ENCODE measurements around the gene RNASE12. TPM values are rescaled to one million over a fixed set of nuclear protein-coding genes. Genes with fewer than 3 reads are reported as not detected.
"Not testable (repeated sequence)": the region's sequence is repeated elsewhere in the genome, so short reads cannot be mapped to it uniquely, and the experiment has no call there.

RNASE12 gene
- total RNA-seq, 2 donors from 2014 or later: not detected

DNA sequence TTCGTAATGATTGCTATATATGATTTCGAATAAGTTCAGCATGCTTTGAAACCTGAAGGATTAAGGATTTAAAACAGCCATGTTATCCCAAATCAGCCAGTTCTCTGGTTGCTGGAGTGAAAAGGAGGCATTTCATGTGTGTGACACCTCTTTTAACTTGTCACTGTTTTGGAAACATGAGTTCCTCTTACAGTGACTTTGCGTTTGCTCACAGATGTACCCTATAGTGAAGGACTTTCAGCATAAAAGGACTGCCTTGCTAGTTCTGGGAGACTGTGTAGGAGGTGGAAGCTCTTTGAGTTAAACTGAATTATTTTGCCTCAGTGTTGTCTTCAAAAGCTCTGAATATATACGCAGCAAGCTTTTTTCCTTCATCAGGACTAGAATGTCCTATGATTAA, 10.9 kb downstream of the RNASE12 start:
- intact Hi-C loops (cut with DNase I): no loop called here

DNA sequence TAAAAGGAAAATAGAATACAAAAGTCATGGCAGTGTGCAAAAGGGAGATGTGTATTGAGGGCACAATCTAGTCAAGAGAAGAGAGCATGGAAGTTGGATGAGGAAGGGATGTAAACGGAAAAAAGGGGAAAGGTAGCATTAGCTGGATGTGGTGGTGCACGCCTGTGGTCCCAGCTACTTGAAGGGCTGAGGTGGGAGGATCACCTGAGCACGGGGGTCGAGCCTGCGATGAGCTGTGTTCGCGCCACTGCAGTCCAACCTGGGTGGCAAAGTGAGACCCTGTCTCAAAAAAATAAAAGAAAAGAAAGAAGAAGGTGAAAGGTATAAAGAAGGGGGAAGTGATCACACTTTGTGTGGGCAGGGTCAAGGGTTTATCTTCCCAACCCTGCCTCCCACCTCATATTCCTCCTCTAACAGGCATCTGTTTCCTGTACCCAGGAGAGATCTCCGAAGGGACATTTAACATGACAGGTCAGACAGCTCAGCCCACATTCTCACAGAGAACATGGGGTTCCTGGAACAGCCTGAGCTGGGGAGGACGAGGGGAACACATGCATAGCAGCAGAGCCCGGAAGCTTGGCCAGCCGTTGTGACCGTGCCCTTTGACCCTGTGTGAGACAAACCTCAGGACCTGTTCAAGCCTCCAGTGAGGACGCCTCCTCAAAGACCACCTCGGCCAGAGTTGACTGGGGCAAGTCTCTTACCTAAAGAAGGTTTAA, 12.2 kb downstream of the RNASE12 start:
- no peaks in the 10 kb centered on the region for H3K4me1 ChIP-seq
- TF ChIP-seq, protein P1, sequence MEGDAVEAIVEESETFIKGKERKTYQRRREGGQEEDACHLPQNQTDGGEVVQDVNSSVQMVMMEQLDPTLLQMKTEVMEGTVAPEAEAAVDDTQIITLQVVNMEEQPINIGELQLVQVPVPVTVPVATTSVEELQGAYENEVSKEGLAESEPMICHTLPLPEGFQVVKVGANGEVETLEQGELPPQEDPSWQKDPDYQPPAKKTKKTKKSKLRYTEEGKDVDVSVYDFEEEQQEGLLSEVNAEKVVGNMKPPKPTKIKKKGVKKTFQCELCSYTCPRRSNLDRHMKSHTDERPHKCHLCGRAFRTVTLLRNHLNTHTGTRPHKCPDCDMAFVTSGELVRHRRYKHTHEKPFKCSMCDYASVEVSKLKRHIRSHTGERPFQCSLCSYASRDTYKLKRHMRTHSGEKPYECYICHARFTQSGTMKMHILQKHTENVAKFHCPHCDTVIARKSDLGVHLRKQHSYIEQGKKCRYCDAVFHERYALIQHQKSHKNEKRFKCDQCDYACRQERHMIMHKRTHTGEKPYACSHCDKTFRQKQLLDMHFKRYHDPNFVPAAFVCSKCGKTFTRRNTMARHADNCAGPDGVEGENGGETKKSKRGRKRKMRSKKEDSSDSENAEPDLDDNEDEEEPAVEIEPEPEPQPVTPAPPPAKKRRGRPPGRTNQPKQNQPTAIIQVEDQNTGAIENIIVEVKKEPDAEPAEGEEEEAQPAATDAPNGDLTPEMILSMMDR (IDR thresholded peaks at IDR 0.05): no peak
- no peak overlapping the region for H3K27ac ChIP-seq
- H3K9me3 ChIP-seq: no peaks in the 10 kb centered on the region
- no peaks in the 10 kb centered on the region for H3K27me3 ChIP-seq
- intact Hi-C loops (cut with DNase I): no loop called here
- no peak overlapping the region for H3K4me3 ChIP-seq
- DNase-seq: no peak
- no peaks in the 10 kb centered on the region for H3K36me3 ChIP-seq
- H3K9ac ChIP-seq (ENCODE audit: low read depth in 2 of 2, low read length in 2 of 2): no peak overlapping the region

More for the DNA sequence above, 10.9 kb downstream of the RNASE12 start:
- TF ChIP-seq, protein P1 (IDR thresholded peaks at IDR 0.05): no peak
- Histone ChIP-seq H3K27me3 (no peaks in the 10 kb centered on the region), H3K27ac (no peak overlapping the region), H3K4me1 (no peaks in the 10 kb centered on the region), H3K4me3 (no peak overlapping the region), H3K9me3 (no peaks in the 10 kb centered on the region), H3K36me3 (no peaks in the 10 kb centered on the region), H3K9ac (ENCODE audit: low read depth in 2 of 2, low read length in 2 of 2) (no peak overlapping the region)
- DNase-seq: no peak

DNA sequence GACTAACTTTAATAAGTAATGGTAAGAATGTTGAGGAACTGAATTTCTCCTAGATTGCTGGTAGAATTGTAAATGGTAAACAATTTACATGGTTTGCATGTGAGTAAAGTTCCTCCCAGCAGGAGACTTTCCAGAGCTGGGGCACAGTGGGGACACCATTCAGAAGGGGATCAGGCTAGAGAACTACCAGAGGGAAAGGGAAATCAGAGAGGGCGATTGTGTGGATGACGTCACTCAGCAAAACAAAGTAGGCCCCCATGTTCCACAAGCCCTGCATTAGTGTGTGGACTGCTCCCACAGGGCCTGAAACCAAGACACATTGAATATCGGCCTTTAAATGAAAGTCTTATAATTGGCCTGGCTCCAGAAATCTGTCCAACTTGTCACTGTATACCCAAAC, 12.9 kb downstream of the RNASE12 start:
- Histone ChIP-seq H3K4me1 (no peaks in the 10 kb centered on the region), H3K27ac (no peak overlapping the region), H3K4me3 (no peak overlapping the region), H3K9ac (ENCODE audit: low read depth in 2 of 2, low read length in 2 of 2) (no peak overlapping the region), H3K27me3 (no peaks in the 10 kb centered on the region), H3K36me3 (no peaks in the 10 kb centered on the region), H3K9me3 (no peaks in the 10 kb centered on the region)
- DNase-seq: no peak
- intact Hi-C loops (cut with DNase I): no loop called here
- TF ChIP-seq, protein P1 (IDR thresholded peaks at IDR 0.05): no peak

DNA sequence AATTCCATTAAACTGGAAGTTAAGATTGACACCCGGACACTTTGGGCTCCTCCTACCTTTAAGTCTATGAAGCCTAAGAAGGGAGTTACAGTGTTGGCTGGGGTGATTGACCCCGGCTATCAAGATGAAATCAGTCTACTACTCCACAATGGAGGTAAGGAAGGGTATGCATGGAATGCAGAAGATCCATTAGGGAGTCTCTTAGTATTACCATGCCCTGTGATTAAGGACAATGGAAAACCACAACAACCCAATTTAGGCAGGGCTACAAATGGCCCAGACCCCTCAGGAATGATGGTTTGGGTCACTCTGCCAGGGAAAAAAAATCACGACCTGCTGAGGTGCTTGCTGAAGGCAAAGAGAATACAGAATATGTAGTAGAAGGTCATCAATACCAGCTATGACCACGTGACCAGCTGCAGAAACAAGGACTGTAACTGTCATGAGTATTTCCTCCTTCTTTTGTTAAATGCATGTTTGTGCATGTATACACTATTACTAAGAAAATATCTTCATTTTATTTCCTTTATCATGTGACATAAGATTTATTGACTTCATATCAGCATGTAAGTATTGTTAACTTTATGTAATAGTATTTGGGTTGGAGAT, 18.7 kb downstream of the RNASE12 start:
- intact Hi-C loops (cut with DNase I); H3K36me3 ChIP-seq; H3K9me3 ChIP-seq; H3K4me1 ChIP-seq; H3K4me3 ChIP-seq; H3K27ac ChIP-seq; H3K9ac ChIP-seq (ENCODE audit: low read depth in 2 of 2, low read length in 2 of 2); H3K27me3 ChIP-seq; DNase-seq: not testable (repeated sequence)

DNA sequence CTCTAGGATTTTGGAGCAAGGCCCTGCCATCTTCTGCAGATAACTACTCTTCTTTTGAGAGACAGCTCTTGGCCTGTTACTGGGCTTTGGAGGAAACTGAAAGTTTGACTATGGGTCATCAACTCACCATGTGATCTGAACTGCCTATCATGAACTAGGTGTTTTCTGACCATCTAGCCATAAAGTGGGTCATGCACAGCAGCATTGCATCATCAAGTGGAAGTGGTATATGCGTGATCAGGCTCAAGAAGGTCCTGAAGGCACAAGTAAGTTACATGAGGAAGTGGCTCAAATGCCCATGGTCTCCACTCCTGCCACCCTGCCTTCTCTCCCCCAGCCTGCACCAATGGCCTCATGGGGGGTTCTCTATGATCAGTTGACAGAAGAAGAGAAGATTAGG, 20.5 kb downstream of the RNASE12 start:
- intact Hi-C loops (cut with DNase I); H3K9me3 ChIP-seq; H3K4me3 ChIP-seq; H3K27ac ChIP-seq; H3K36me3 ChIP-seq; H3K9ac ChIP-seq (ENCODE audit: low read depth in 2 of 2, low read length in 2 of 2); H3K4me1 ChIP-seq; H3K27me3 ChIP-seq; DNase-seq: not testable (repeated sequence)

DNA sequence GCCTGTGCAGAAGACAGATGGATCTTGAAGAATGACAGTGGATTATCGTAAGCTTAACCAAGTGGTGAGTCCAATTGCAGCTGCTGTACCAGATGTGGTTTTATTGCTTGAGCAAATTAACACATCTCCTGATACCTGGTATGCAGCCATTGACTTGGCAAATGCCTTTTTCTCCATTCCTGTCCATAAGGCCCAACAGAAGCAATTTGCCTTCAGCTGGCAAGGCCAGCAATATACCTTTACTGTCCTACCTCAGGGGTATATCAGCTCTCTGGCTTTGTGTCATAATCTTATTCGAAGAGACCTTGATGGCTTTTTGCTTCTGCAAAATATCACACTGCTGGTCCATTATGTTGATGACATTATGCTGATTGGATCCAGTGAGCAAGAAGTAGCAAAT, 21.3 kb downstream of the RNASE12 start:
- H3K36me3 ChIP-seq; H3K4me1 ChIP-seq; DNase-seq; H3K4me3 ChIP-seq; H3K9ac ChIP-seq (ENCODE audit: low read depth in 2 of 2, low read length in 2 of 2); H3K9me3 ChIP-seq; intact Hi-C loops (cut with DNase I); H3K27ac ChIP-seq; H3K27me3 ChIP-seq: not testable (repeated sequence)

DNA sequence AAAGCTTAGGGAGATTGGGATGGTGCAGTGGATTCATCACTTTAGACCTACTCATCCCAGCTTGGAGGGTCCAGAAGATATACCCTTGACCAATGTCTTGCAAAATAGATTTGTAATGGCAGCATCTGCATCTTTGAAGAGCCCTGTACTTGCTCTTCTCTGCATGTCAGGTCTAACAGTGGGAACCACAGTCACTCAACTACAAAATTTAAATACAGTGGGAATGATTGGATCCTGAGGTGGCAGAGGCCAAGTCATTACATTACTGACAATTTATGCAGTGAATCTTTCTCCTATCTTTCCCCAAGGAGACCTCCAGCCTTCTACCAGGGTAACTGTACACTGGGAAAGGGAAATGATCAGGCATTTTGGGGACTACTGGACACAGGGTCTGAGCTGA, 22.1 kb downstream of the RNASE12 start:
- Histone ChIP-seq H3K27ac (no peak overlapping the region), H3K27me3 (no peaks in the 10 kb centered on the region), H3K36me3 (no peaks in the 10 kb centered on the region), H3K4me3 (no peak overlapping the region), H3K9me3 (no peaks in the 10 kb centered on the region), H3K9ac (ENCODE audit: low read depth in 2 of 2, low read length in 2 of 2) (no peak overlapping the region), H3K4me1 (no peaks in the 10 kb centered on the region)
- intact Hi-C loops (cut with DNase I): no loop called here
- no peak for DNase-seq
- TF ChIP-seq, protein P1 (IDR thresholded peaks at IDR 0.05): no peak

Measured in colonic mucosa (tissue), 4 donors.